K562 (cell line): Measurements from ENCODE around the gene HEXIM2. TPM values are rescaled to one million over a fixed set of nuclear protein-coding genes. Genes with fewer than 3 reads are reported as not detected.

Experiments used
- ATAC-seq: fragments of 200-7000 bp; cut with Tn5 transposase; 3 replicates; pipeline ENCODE4 v1.9.1; 2020; ENCODE audit warnings: moderate library complexity
- BruUV-seq: library from RNA; stranded (reverse); fragments of 400-500 nt; replicated peaks from 2 replicates; lab custom pipeline; 2021; lab: Mats Ljungman, UMichigan
- CTCF ChIA-PET: fragments of 300-600 bp; formaldehyde crosslinking; extraction: SDS; loops from one replicate; lab custom pipeline; 2021; ENCODE audit warnings: low intra/inter-chr PET ratio; lab: Yijun Ruan, JAX
- POLR2A ChIA-PET: fragments of 300-600, 350-650 bp; sonication (Branson Sonifier 250); formaldehyde crosslinking; extraction: SDS; loops from one replicate; lab custom pipeline; 2021; ENCODE audit warnings: antibody characterized with exemption, inconsistent platforms; lab: Yijun Ruan, JAX
- DNase-seq, 4 experiments: peaks; one replicate each; pipeline versions ENCODE4 v3.0.0 to v3.0.0-alpha.2; 2011 to 2018; ENCODE audit warnings: low spot score in 3 of 4, mixed read lengths in 3 of 4; ENCODE audit errors: extremely low read depth in 1 of 4
- FAIRE-seq: peaks from 2 replicates; lab custom pipeline; 2011; peaks lifted over from hg19 to GRCh38; lab: Jason Lieb, UNC
- H2AFZ ChIP-seq: 2 replicates; pipeline ENCODE4 v1.6.0; 2011; ENCODE audit warnings: low read depth, low read length, control low read depth, inconsistent platforms
- H3K27ac ChIP-seq: fragments of 200-600 bp; 3 replicates; pipeline ENCODE4 v1.8.0; 2011; ENCODE audit warnings: low read depth, mild to moderate bottlenecking, control low read depth, inconsistent platforms, low read length, moderate library complexity, mixed read lengths; ENCODE audit errors: extremely low read depth
- H3K27me3 ChIP-seq, 2 experiments: fragments of 300-600 bp in 1 of 2; 2 replicates in 1 of 2; 3 replicates in 1 of 2; pipeline versions ENCODE4 v1.6.0 to v1.8.0; 2011; ENCODE audit warnings: inconsistent platforms in 2 of 2, low read length in 2 of 2, mild to moderate bottlenecking in 1 of 2, mixed read lengths in 1 of 2, moderate library complexity in 1 of 2; ENCODE audit not compliant: control insufficient read depth in 2 of 2, insufficient read depth in 2 of 2
- H3K36me3 ChIP-seq: fragments of 300-600 bp; 3 replicates; pipeline ENCODE4 v1.8.0; 2011; ENCODE audit warnings: mild to moderate bottlenecking, low read length, inconsistent platforms; ENCODE audit not compliant: control insufficient read depth, insufficient read depth
- H3K4me1 ChIP-seq, 2 experiments: fragments of 200-600 bp in 1 of 2; replicated peaks in 1 of 2; 2 replicates in 1 of 2; 3 replicates in 1 of 2; pipeline versions ENCODE4 v1.5.1 to v1.8.0; 2011; ENCODE audit warnings: inconsistent platforms in 2 of 2, low read length in 2 of 2, mild to moderate bottlenecking in 1 of 2, mixed read lengths in 1 of 2, moderate library complexity in 1 of 2; ENCODE audit not compliant: control insufficient read depth in 2 of 2, insufficient read depth in 2 of 2
- H3K4me2 ChIP-seq: 2 replicates; pipeline ENCODE4 v1.6.1; 2011; ENCODE audit warnings: low read length, control low read depth, inconsistent platforms, mixed read lengths; ENCODE audit not compliant: insufficient read depth
- H3K4me3 ChIP-seq: fragments of 200-600 bp; sonication (generic), shearing (Covaris generic); 2 replicates; pipeline ENCODE4 v1.5.1; 2016; ENCODE audit warnings: control low read depth, inconsistent platforms
- H3K79me2 ChIP-seq: fragments of 200-600 bp; 3 replicates; pipeline ENCODE4 v1.8.0; 2011; ENCODE audit warnings: low read length, inconsistent platforms; ENCODE audit not compliant: control insufficient read depth, insufficient read depth
- H3K9ac ChIP-seq, 2 experiments: 2 replicates each; pipeline versions ENCODE4 v1.6.0 to v1.6.1; 2011; ENCODE audit warnings: low read depth in 2 of 2, low read length in 2 of 2, control low read depth in 1 of 2, inconsistent platforms in 1 of 2, mild to moderate bottlenecking in 1 of 2, mixed read lengths in 1 of 2; ENCODE audit not compliant: insufficient read depth in 1 of 2
- H3K9me1 ChIP-seq: one replicate; pipeline ENCODE4 v1.6.0; 2011; ENCODE audit warnings: inconsistent platforms, mild to moderate bottlenecking, low read length, moderate library complexity; ENCODE audit not compliant: control insufficient read depth, insufficient read depth
- H3K9me3 ChIP-seq: replicated peaks from 2 replicates; pipeline ENCODE4 v1.5.1; 2011; ENCODE audit warnings: low read depth, low read length, inconsistent platforms; ENCODE audit not compliant: control insufficient read depth, insufficient read depth
- H4K20me1 ChIP-seq: replicated peaks from 2 replicates; pipeline ENCODE4 v1.6.1; 2011; ENCODE audit warnings: low read length, inconsistent platforms, mixed read lengths; ENCODE audit not compliant: control insufficient read depth, insufficient read depth
- ATF1 ChIP-seq, 2 experiments: fragments of 450-650 bp in 1 of 2; IDR thresholded peaks; 2 replicates each; pipeline ENCODE4 v1.6.1; 2016; ENCODE audit warnings: missing compliant biosample characterization in 1 of 2, missing genetic modification characterization in 1 of 2
- ETV6 ChIP-seq, 3 experiments: fragments of 150-350 bp in 1 of 3; sonication (generic) in 1 of 3; formaldehyde crosslinking in 1 of 3; IDR thresholded peaks; 2 replicates each; pipeline versions ENCODE4 v1.6.1 to v1.8.0; 2014 to 2022; ENCODE audit warnings: borderline replicate concordance in 2 of 3, low read depth in 2 of 3, antibody characterized with exemption in 1 of 3, low read length in 1 of 3, mild to moderate bottlenecking in 1 of 3, missing genetic modification reagents in 1 of 3
- FOXJ2 ChIP-seq: fragments of 200-800 bp; sonication (Bioruptor generic); IDR thresholded peaks from 2 replicates; pipeline ENCODE4 v1.6.1; 2016; ENCODE audit warnings: missing genetic modification characterization, missing compliant biosample characterization
- HMGN3 ChIP-seq: IDR thresholded peaks from 2 replicates; pipeline ENCODE4 v1.6.1; 2011; ENCODE audit warnings: borderline replicate concordance, low read depth, mild to moderate bottlenecking, mixed read lengths, low read length; ENCODE audit not compliant: insufficient read length; ENCODE audit errors: extremely low read depth
- HNRNPL ChIP-seq: fragments of 200-400 bp; formaldehyde crosslinking; IDR thresholded peaks from 2 replicates; pipeline ENCODE4 v1.6.1; 2017; ENCODE audit warnings: low read depth, mild to moderate bottlenecking, low read length
- POLR2AphosphoS2 ChIP-seq: IDR thresholded peaks from 2 replicates; pipeline ENCODE4 v1.6.1; 2012; ENCODE audit warnings: low read length, improper control_type of control experiment
- RBM22 ChIP-seq: fragments of 200-400 bp; formaldehyde crosslinking; IDR thresholded peaks from 2 replicates; pipeline ENCODE4 v1.6.1; 2018; ENCODE audit warnings: low read length, low read depth; ENCODE audit not compliant: poor library complexity, severe bottlenecking
- SMARCB1 ChIP-seq: IDR thresholded peaks from 2 replicates; pipeline ENCODE4 v1.6.1; 2011; ENCODE audit warnings: improper control_type of control experiment, low read depth; ENCODE audit not compliant: insufficient read length
- SRSF9 ChIP-seq: fragments of 200-400 bp; formaldehyde crosslinking; IDR thresholded peaks from 2 replicates; pipeline ENCODE4 v1.6.1; 2017; ENCODE audit warnings: low read depth, low read length, borderline replicate concordance
- TARDBP ChIP-seq: fragments of 450-650 bp; IDR thresholded peaks from 2 replicates; pipeline ENCODE4 v1.6.1; 2016
- ZBTB5 ChIP-seq: fragments of 450-650 bp; IDR thresholded peaks from 2 replicates; pipeline ENCODE4 v1.6.1; 2017; ENCODE audit warnings: antibody characterized with exemption
- ZNF398 ChIP-seq: fragments of 250-450 bp; sonication (Bioruptor Pico); IDR thresholded peaks from 2 replicates; pipeline ENCODE4 v1.8.0; 2021; ENCODE audit warnings: moderate library complexity, mild to moderate bottlenecking, inconsistent platforms
- ZNF609 ChIP-seq: sonication (generic); formaldehyde crosslinking; IDR thresholded peaks from 2 replicates; pipeline ENCODE4 v1.8.1; 2023; ENCODE audit warnings: missing genetic modification reagents, mild to moderate bottlenecking, borderline replicate concordance
- WGBS: fragments of 100-300 bp; shearing (Covaris generic); methylation state at CpG from one replicate; pipeline ENCODE4 v1.1.6; 2016; ENCODE audit warnings: low coverage, mixed read lengths; ENCODE audit not compliant: insufficient coverage; ENCODE audit errors: missing lambda C conversion rate; 5-methylcytosine and 5-hydroxymethylcytosine counted together
- in situ Hi-C: fragments of 300-500 bp; cut with MboI; formaldehyde crosslinking; loops from 4 replicates; pipeline ENCODE4 v1.15.0; 2018; ENCODE audit warnings: inconsistent platforms, mixed read lengths
- intact Hi-C: fragments of 100-400 bp; cut with micrococcal nuclease; formaldehyde crosslinking; loops from 2 replicates; pipeline ENCODE4 v1.14.2; 2022
- polyA plus RNA-seq, 8 experiments: library from polyadenylated mRNA; depleted of rRNA in 4 of 8; stranded (reverse) in 5 of 8; unstranded in 3 of 8; fragments of >200 nt; fragmentation: Nextera tagmentation in 2 of 8; fragmentation: Illumina TruSeq in 1 of 8; extraction: Ambion mirVana in 2 of 8; extraction: Trizol in 1 of 8; gene quantifications; 2 replicates each; pipeline versions ENCODE4 v1.2.1 to v1.2.3, GENCODE V29; 2011 to 2014; ENCODE audit warnings: inconsistent platforms in 1 of 8, missing spikeins in 1 of 8
- total RNA-seq, 7 experiments: library from RNA; depleted of rRNA in 6 of 7; stranded (reverse); fragments of >200 nt in 6 of 7; fragmentation: Illumina TruSeq in 2 of 7; extraction: Trizol in 2 of 7; gene quantifications; 2 replicates each; pipeline versions ENCODE4 v1.2.1 to v1.2.3, GENCODE V29; 2011 to 2021; ENCODE audit warnings: low replicate concordance in 1 of 7

Gene HEXIM2
- total and polyA plus RNA-seq, 9 of the 15 experiments (the other 6 are each of a cell fraction or from before 2014, with no cell fraction given): 0.69 to 3.4 (median 1.1) TPM; not detected in 2

DNA sequence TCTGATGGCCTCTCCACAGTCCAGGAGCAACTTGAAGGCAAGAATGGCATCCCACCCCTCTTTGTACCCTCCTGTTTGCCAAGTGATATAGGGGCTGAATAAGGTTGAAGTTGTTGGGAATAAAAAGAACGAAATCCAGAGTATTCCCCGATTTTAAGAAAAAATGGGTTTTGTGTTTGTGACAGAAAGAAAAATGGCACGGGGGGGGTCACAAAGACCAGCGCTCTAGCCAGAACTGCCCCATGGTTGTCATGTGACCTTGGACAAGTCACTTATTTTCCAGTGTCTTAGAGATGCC lies 15.1 kb upstream of the HEXIM2 start:
- Histone ChIP-seq H3K27ac (peak overlapping the region; percentile 97), H3K4me2 (peak overlapping the region; percentile 88), H3K9me3 (no peaks in the 10 kb centered on the region), H4K20me1 (peaks cover 5% of the 10 kb centered on the region; the same call in 1 of the 2 replicates), H3K27me3 (no peaks in the 10 kb centered on the region), H2AFZ (peak overlapping the region; percentile 90), H3K4me1 (peaks cover 35 to 52% of the 10 kb centered on the region in 2 experiments), H3K9ac (peak overlapping the region; percentile 96 to 99), H3K79me2 (peaks cover 48% of the 10 kb centered on the region), H3K36me3 (peaks cover 3% of the 10 kb centered on the region; the same call in 1 of the 3 replicates), H3K9me1 (no peaks in the 10 kb centered on the region), H3K4me3 (peak overlapping the region; percentile 51; the same call in 1 of the 2 replicates)
- no TSS peak for BruUV-seq
- peak; percentile 91 for FAIRE-seq
- intact Hi-C loops: no loop called here
- WGBS: 11% methylated on average over 4 of the region's 4 CpGs
- peak in 1 of 4 experiments; percentile 41 for DNase-seq
- POLR2A ChIA-PET: interaction anchor here (0.7 to 10.1 kb wide), 5 partner anchors 11 to 173 kb away, joined by 3 to 497 read pairs (median 6); partner anchors contain the start of genes ACBD4 and HEXIM2
- in situ Hi-C loops: no loop called here
- ATAC-seq: peak; percentile 3; the same call in 1 of the 3 replicates
- CTCF ChIA-PET: no interaction called here
- no peak for TF ChIP-seq ETV6 (IDR thresholded peaks at IDR 0.05; ENCODE audit: borderline replicate concordance in 1 of 2, low read depth in 2 of 2, low read length in 1 of 2)
- TF ChIP-seq ETV6 (CRISPR knock-in tag; IDR thresholded peaks at IDR 0.05; ENCODE audit: borderline replicate concordance): no peak
- TF ChIP-seq ZNF609 (CRISPR knock-in tag): no peak
- no peak for TF ChIP-seq ZBTB5
- no peak for TF ChIP-seq POLR2AphosphoS2
- no peak for TF ChIP-seq ZNF398 (CRISPR knock-in tag)
- TF ChIP-seq TARDBP: no peak
- no peak for TF ChIP-seq RBM22
- TF ChIP-seq SMARCB1: no peak
- no peak for TF ChIP-seq HNRNPL
- TF ChIP-seq FOXJ2: no peak
- TF ChIP-seq HMGN3: no peak
- TF ChIP-seq SRSF9: no peak
- no peak for TF ChIP-seq ATF1 (CRISPR knock-in tag; IDR thresholded peaks at IDR 0.05)
- TF ChIP-seq ATF1 (tag; IDR thresholded peaks at IDR 0.05): peak; percentile 69
